HepG2 (cell line): Measurements from ENCODE around the gene MNT. TPM values are rescaled to one million over a fixed set of nuclear protein-coding genes. Genes with fewer than 3 reads are reported as not detected.
A peak's percentile ranks its signal among the peaks of the same experiment; 100 is the strongest.

Source experiments
- BCL6 ChIP-seq: IDR thresholded peaks from 2 replicates; pipeline ENCODE4 v1.6.1; 2016; ENCODE audit warnings: missing genetic modification reagents, missing compliant biosample characterization
- GATAD1 ChIP-seq: IDR thresholded peaks from 2 replicates; pipeline ENCODE4 v1.6.1; 2016; ENCODE audit warnings: missing genetic modification reagents, missing compliant biosample characterization
- HINFP ChIP-seq: sonication (generic); formaldehyde crosslinking; IDR thresholded peaks from 2 replicates; pipeline ENCODE4 v1.4.0; 2020; ENCODE audit warnings: low read depth, mild to moderate bottlenecking, missing genetic modification reagents
- KAT7 ChIP-seq: IDR thresholded peaks from 2 replicates; pipeline ENCODE4 v1.6.1; 2018; ENCODE audit warnings: borderline replicate concordance, missing compliant biosample characterization
- MYC ChIP-seq: sonication (generic); formaldehyde crosslinking; IDR thresholded peaks from 2 replicates; pipeline ENCODE4 v1.9.0; 2021; ENCODE audit warnings: missing genetic modification reagents, borderline replicate concordance
- NR2F1 ChIP-seq, 2 experiments: fragments of 450-650 bp in 1 of 2; formaldehyde crosslinking in 1 of 2; IDR thresholded peaks; 2 replicates each; pipeline versions ENCODE4 v1.5.0 to v1.6.1; 2016 to 2020; ENCODE audit warnings: mild to moderate bottlenecking in 1 of 2, missing compliant biosample characterization in 1 of 2, missing genetic modification reagents in 1 of 2, moderate library complexity in 1 of 2
- ZBTB10 ChIP-seq: sonication (generic); formaldehyde crosslinking; IDR thresholded peaks from 2 replicates; pipeline ENCODE4 v1.4.0; 2020; ENCODE audit warnings: missing genetic modification reagents, borderline replicate concordance
- ZNF281 ChIP-seq: sonication (generic); formaldehyde crosslinking; IDR thresholded peaks from 2 replicates; pipeline ENCODE4 v1.4.0; 2020; ENCODE audit warnings: missing genetic modification reagents, borderline replicate concordance
- ZNF407 ChIP-seq: sonication (generic); formaldehyde crosslinking; IDR thresholded peaks from one replicate; pipeline ENCODE4 v1.5.1; 2020; ENCODE audit warnings: mild to moderate bottlenecking, missing genetic modification reagents; ENCODE audit errors: not compliant biosample characterization
- ZNF501 ChIP-seq: sonication (generic); formaldehyde crosslinking; IDR thresholded peaks from 2 replicates; pipeline ENCODE4 v1.5.1; 2020; ENCODE audit warnings: mild to moderate bottlenecking, moderate library complexity, missing genetic modification reagents
- ZNF512 ChIP-seq: sonication (generic); formaldehyde crosslinking; IDR thresholded peaks from 2 replicates; pipeline ENCODE4 v1.4.0; 2020; ENCODE audit warnings: mild to moderate bottlenecking, missing genetic modification reagents
- ZNF550 ChIP-seq: sonication (generic); formaldehyde crosslinking; IDR thresholded peaks from 2 replicates; pipeline ENCODE4 v1.4.0; 2020; ENCODE audit warnings: mild to moderate bottlenecking, missing genetic modification reagents, borderline replicate concordance
- polyA plus RNA-seq, 8 experiments: library from polyadenylated mRNA; depleted of rRNA in 3 of 8; stranded (reverse) in 7 of 8; unstranded in 1 of 8; fragments of >200 nt; fragmentation: Illumina TruSeq in 4 of 8; extraction: Trizol in 4 of 8; gene quantifications; 2 replicates each; pipeline versions ENCODE4 v1.2.1 to v1.2.3, GENCODE V29; 2011 to 2016; ENCODE audit warnings: low read depth in 4 of 8, missing spikeins in 1 of 8, mixed read lengths in 1 of 8; ENCODE audit not compliant: insufficient read depth in 1 of 8
- total RNA-seq, 5 experiments: library from RNA; depleted of rRNA; stranded (reverse); fragments of >200 nt; fragmentation: Illumina TruSeq; extraction: Trizol; gene quantifications; 2 replicates each; pipeline ENCODE4 v1.2.3, GENCODE V29; 2016; ENCODE audit warnings: low read depth in 1 of 5

MNT gene
- total and polyA plus RNA-seq, 2 of the 13 experiments (the other 11 are each of a cell fraction or from before 2014, with no cell fraction given), result 2.1 to 3.5 TPM

- TF ChIP-seq ZNF501 (CRISPR knock-in tag) (0 out of 2 replicates have a peak, but pooled peaks have one; percentile 41), GATAD1 (0 out of 2 replicates have a peak, but pooled peaks have one; percentile 3), NR2F1 (CRISPR knock-in tag; IDR thresholded peaks at IDR 0.05) (no peak), ZNF550 (CRISPR knock-in tag) (no peak), HINFP (no peak), ZNF512 (no peak), ZBTB10 (CRISPR knock-in tag) (no peak), KAT7 (no peak), ZNF281 (CRISPR knock-in tag) (no peak), MYC (CRISPR knock-in tag) (no peak), ZNF407 (CRISPR knock-in tag) (no peak), BCL6 (no peak)
Observed at GRCh38 chr17:2338315-2338657, 62.6 kb downstream of the MNT start (continued).
